WTC11 (cell line): ENCODE results near the gene SMC5. TPM values are rescaled to one million over a fixed set of nuclear protein-coding genes. Genes with fewer than 3 reads are reported as not detected.

Experiments
- ATAC-seq: fragments of 200-7000 bp; cut with Tn5 transposase; 2 replicates; pipeline ENCODE4 v1.10.0; 2021; ENCODE audit warnings: mild to moderate bottlenecking, moderate library complexity
- CTCF ChIA-PET: fragments of 300-600 bp; sonication (Branson Sonifier 250); formaldehyde crosslinking; loops from one replicate; lab custom pipeline; 2021; ENCODE audit warnings: antibody characterized with exemption; lab: Charles Lee
- POLR2A ChIA-PET: fragments of 350-600 bp; sonication (Branson Sonifier 250); formaldehyde crosslinking; loops from one replicate; lab custom pipeline; 2021; ENCODE audit warnings: antibody characterized with exemption; lab: Charles Lee
- DNase-seq: peaks from one replicate; pipeline ENCODE4 v3.0.0; 2021; ENCODE audit warnings: low spot score
- H3K27ac Mint-ChIP-seq: 2 replicates; pipeline ENCODE4 v1.8.0; 2021; ENCODE audit warnings: mixed read lengths
- H3K27me3 Mint-ChIP-seq: 2 replicates; pipeline ENCODE4 v1.8.0; 2021; ENCODE audit warnings: low read depth, mild to moderate bottlenecking, moderate library complexity, mixed read lengths
- H3K36me3 Mint-ChIP-seq: 2 replicates; pipeline ENCODE4 v1.8.0; 2021; ENCODE audit warnings: mixed read lengths
- H3K4me1 Mint-ChIP-seq: 2 replicates; pipeline ENCODE4 v1.8.0; 2022; ENCODE audit warnings: mixed read lengths
- H3K4me3 Mint-ChIP-seq: 2 replicates; pipeline ENCODE4 v1.8.0; 2021; ENCODE audit warnings: mild to moderate bottlenecking, moderate library complexity, mixed read lengths
- H3K9me3 Mint-ChIP-seq: 2 replicates; pipeline ENCODE4 v1.8.0; 2021; ENCODE audit warnings: mixed read lengths
- ATF1 ChIP-seq: sonication (generic); formaldehyde crosslinking; IDR thresholded peaks from 2 replicates; pipeline ENCODE4 v1.8.1; 2023; ENCODE audit warnings: mild to moderate bottlenecking, moderate library complexity, missing genetic modification reagents
- CREB1 ChIP-seq: sonication (generic); formaldehyde crosslinking; IDR thresholded peaks from 2 replicates; pipeline ENCODE4 v1.8.0; 2023; ENCODE audit warnings: mild to moderate bottlenecking, missing genetic modification reagents
- GABPB1 ChIP-seq: sonication (generic); formaldehyde crosslinking; IDR thresholded peaks from 2 replicates; pipeline ENCODE4 v1.8.1; 2023; ENCODE audit warnings: mild to moderate bottlenecking, missing genetic modification reagents
- HMGA2 ChIP-seq: fragments of 250-450 bp; sonication (Bioruptor Pico); IDR thresholded peaks from 2 replicates; pipeline ENCODE4 v1.4.0; 2021; ENCODE audit warnings: mild to moderate bottlenecking, moderate library complexity
- KAT7 ChIP-seq: sonication (generic); formaldehyde crosslinking; IDR thresholded peaks from 2 replicates; pipeline ENCODE4 v1.8.1; 2023; ENCODE audit warnings: missing genetic modification reagents, mild to moderate bottlenecking, borderline replicate concordance
- MYBL2 ChIP-seq: sonication (generic); formaldehyde crosslinking; IDR thresholded peaks from 2 replicates; pipeline ENCODE4 v1.8.1; 2023; ENCODE audit warnings: mild to moderate bottlenecking, moderate library complexity, missing genetic modification reagents
- RELA ChIP-seq: sonication (generic); formaldehyde crosslinking; IDR thresholded peaks from 2 replicates; pipeline ENCODE4 v1.8.1; 2022; ENCODE audit warnings: missing genetic modification reagents, mild to moderate bottlenecking, borderline replicate concordance
- TCF7 ChIP-seq: sonication (generic); formaldehyde crosslinking; IDR thresholded peaks from 2 replicates; pipeline ENCODE4 v1.8.0; 2022; ENCODE audit warnings: mild to moderate bottlenecking, low read depth, missing genetic modification reagents, moderate library complexity
- ZNF121 ChIP-seq: sonication (generic); formaldehyde crosslinking; IDR thresholded peaks from 2 replicates; pipeline ENCODE4 v1.8.0; 2023; ENCODE audit warnings: missing genetic modification reagents
- ZNF263 ChIP-seq: sonication (generic); formaldehyde crosslinking; IDR thresholded peaks from 2 replicates; pipeline ENCODE4 v1.8.1; 2022; ENCODE audit warnings: low read depth, mild to moderate bottlenecking, moderate library complexity, missing genetic modification reagents
- ZNF416 ChIP-seq: fragments of 250-450 bp; sonication (Bioruptor Pico); IDR thresholded peaks from 2 replicates; pipeline ENCODE4 v1.9.0; 2021; ENCODE audit warnings: mild to moderate bottlenecking, inconsistent platforms
- total RNA-seq: library from RNA; stranded (reverse); gene quantifications from 3 replicates; pipeline ENCODE4 v1.2.3, GENCODE V29; 2021
- TF ChIP-seq, protein P1 (sequence below): sonication (generic); formaldehyde crosslinking; conservative IDR thresholded peaks from 2 replicates; pipeline ENCODE4 v1.8.1; 2023; ENCODE audit warnings: mild to moderate bottlenecking, low read depth, missing genetic modification reagents, moderate library complexity
- TF ChIP-seq, protein P2 (sequence below): sonication (generic); formaldehyde crosslinking; IDR thresholded peaks from 2 replicates; pipeline ENCODE4 v1.8.1; 2023; ENCODE audit warnings: mild to moderate bottlenecking, moderate library complexity, missing genetic modification reagents
- TF ChIP-seq, protein P3 (sequence below): sonication (generic); formaldehyde crosslinking; IDR thresholded peaks from 2 replicates; pipeline ENCODE4 v1.8.1; 2023; ENCODE audit warnings: mild to moderate bottlenecking, missing genetic modification reagents
- TF ChIP-seq, protein P4 (sequence below): sonication (generic); formaldehyde crosslinking; IDR thresholded peaks from 2 replicates; pipeline ENCODE4 v1.8.1; 2022; ENCODE audit warnings: low read depth, mild to moderate bottlenecking, moderate library complexity, missing genetic modification reagents, borderline replicate concordance
- TF ChIP-seq, protein P5 (sequence below): sonication (generic); formaldehyde crosslinking; IDR thresholded peaks from 2 replicates; pipeline ENCODE4 v1.8.0; 2022; ENCODE audit warnings: mild to moderate bottlenecking, missing genetic modification reagents
- TF ChIP-seq, protein P6 (sequence below): sonication (generic); formaldehyde crosslinking; IDR thresholded peaks from 2 replicates; pipeline ENCODE4 v1.8.1; 2022; ENCODE audit warnings: missing genetic modification reagents, borderline replicate concordance
- TF ChIP-seq, protein P7 (sequence below): sonication (generic); formaldehyde crosslinking; IDR thresholded peaks from 2 replicates; pipeline ENCODE4 v1.8.0; 2023; ENCODE audit warnings: mild to moderate bottlenecking, missing genetic modification reagents
- TF ChIP-seq, protein P8 (sequence below): sonication (generic); formaldehyde crosslinking; IDR thresholded peaks from 2 replicates; pipeline ENCODE4 v1.8.0; 2022; ENCODE audit warnings: mild to moderate bottlenecking, missing genetic modification reagents

SMC5 gene
- total RNA-seq, 1 experiment from 2014 or later = 20.2 TPM

DNA sequence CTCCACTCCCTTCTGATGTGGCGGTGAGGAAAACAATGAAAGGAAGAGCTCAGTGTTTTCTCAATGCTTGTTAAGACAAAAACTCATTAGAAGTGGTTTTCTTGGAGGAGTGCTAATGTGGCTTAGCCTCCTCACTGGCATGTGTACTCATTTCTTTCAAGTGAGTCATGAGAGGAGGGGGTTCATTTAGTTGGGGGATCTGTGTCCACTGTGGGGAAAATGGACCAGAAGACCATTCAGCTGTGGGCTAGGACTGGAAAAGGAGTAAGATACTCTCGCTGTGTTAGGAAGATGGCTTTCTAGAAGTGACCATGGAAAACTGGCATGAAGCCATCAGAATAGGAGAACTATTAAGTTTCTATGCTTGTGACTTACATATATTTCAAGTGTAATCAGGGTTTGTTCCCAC lies 132.2 kb downstream of the SMC5 start (continued):
- TF ChIP-seq, protein P1, sequence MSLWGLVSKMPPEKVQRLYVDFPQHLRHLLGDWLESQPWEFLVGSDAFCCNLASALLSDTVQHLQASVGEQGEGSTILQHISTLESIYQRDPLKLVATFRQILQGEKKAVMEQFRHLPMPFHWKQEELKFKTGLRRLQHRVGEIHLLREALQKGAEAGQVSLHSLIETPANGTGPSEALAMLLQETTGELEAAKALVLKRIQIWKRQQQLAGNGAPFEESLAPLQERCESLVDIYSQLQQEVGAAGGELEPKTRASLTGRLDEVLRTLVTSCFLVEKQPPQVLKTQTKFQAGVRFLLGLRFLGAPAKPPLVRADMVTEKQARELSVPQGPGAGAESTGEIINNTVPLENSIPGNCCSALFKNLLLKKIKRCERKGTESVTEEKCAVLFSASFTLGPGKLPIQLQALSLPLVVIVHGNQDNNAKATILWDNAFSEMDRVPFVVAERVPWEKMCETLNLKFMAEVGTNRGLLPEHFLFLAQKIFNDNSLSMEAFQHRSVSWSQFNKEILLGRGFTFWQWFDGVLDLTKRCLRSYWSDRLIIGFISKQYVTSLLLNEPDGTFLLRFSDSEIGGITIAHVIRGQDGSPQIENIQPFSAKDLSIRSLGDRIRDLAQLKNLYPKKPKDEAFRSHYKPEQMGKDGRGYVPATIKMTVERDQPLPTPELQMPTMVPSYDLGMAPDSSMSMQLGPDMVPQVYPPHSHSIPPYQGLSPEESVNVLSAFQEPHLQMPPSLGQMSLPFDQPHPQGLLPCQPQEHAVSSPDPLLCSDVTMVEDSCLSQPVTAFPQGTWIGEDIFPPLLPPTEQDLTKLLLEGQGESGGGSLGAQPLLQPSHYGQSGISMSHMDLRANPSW = no peak
- TF ChIP-seq, protein P2, sequence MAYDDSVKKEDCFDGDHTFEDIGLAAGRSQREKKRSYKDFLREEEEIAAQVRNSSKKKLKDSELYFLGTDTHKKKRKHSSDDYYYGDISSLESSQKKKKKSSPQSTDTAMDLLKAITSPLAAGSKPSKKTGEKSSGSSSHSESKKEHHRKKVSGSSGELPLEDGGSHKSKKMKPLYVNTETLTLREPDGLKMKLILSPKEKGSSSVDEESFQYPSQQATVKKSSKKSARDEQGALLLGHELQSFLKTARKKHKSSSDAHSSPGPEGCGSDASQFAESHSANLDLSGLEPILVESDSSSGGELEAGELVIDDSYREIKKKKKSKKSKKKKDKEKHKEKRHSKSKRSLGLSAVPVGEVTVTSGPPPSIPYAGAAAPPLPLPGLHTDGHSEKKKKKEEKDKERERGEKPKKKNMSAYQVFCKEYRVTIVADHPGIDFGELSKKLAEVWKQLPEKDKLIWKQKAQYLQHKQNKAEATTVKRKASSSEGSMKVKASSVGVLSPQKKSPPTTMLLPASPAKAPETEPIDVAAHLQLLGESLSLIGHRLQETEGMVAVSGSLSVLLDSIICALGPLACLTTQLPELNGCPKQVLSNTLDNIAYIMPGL = no peak
- TF ChIP-seq MYBL2 (CRISPR knock-in tag) (no peak), ZNF263 (CRISPR knock-in tag) (no peak), RELA (no peak), HMGA2 (CRISPR knock-in tag) (no peak), KAT7 (CRISPR knock-in tag) (no peak)
- TF ChIP-seq, protein P3, sequence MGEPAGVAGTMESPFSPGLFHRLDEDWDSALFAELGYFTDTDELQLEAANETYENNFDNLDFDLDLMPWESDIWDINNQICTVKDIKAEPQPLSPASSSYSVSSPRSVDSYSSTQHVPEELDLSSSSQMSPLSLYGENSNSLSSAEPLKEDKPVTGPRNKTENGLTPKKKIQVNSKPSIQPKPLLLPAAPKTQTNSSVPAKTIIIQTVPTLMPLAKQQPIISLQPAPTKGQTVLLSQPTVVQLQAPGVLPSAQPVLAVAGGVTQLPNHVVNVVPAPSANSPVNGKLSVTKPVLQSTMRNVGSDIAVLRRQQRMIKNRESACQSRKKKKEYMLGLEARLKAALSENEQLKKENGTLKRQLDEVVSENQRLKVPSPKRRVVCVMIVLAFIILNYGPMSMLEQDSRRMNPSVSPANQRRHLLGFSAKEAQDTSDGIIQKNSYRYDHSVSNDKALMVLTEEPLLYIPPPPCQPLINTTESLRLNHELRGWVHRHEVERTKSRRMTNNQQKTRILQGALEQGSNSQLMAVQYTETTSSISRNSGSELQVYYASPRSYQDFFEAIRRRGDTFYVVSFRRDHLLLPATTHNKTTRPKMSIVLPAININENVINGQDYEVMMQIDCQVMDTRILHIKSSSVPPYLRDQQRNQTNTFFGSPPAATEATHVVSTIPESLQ (CRISPR knock-in tag) = no peak
- TF ChIP-seq, protein P4, sequence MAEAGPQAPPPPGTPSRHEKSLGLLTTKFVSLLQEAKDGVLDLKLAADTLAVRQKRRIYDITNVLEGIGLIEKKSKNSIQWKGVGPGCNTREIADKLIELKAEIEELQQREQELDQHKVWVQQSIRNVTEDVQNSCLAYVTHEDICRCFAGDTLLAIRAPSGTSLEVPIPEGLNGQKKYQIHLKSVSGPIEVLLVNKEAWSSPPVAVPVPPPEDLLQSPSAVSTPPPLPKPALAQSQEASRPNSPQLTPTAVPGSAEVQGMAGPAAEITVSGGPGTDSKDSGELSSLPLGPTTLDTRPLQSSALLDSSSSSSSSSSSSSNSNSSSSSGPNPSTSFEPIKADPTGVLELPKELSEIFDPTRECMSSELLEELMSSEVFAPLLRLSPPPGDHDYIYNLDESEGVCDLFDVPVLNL (CRISPR knock-in tag) = no peak
- TF ChIP-seq, all 79 proteins: peak for 0

DNA sequence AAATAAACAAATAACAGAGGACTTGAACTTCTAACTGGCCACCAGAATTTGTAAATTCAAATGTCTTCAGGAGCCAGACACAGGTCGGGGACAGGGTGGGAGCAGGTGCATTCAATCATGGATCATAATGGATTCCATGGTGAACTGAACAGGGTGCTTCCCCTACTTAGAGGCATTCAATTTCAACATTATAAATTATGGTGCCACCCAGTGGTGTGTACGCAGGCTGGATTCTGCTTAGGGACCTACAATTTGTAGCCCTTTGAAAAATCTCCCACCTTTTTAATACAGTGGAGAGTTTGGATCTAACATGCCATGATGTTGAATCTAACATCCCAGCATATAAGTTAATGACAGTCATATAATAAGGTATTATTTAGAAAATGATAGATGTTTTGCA lies 133.4 kb downstream of the SMC5 start:
- no peak for DNase-seq
- Mint-ChIP-seq H3K36me3 (no peaks in the 10 kb centered on the region), H3K4me1 (peaks cover 6% of the 10 kb centered on the region), H3K27me3 (no peaks in the 10 kb centered on the region; the same call in 1 of the 2 replicates), H3K9me3 (no peaks in the 10 kb centered on the region), H3K27ac (no peak overlapping the region), H3K4me3 (no peak overlapping the region)
- TF ChIP-seq, protein P5, sequence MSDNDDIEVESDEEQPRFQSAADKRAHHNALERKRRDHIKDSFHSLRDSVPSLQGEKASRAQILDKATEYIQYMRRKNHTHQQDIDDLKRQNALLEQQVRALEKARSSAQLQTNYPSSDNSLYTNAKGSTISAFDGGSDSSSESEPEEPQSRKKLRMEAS = no peak
- TF ChIP-seq ZNF121 (CRISPR knock-in tag) = no peak
- no peak for TF ChIP-seq HMGA2 (CRISPR knock-in tag)
- no peak for TF ChIP-seq TCF7 (CRISPR knock-in tag)
- no peak for TF ChIP-seq CREB1
- TF ChIP-seq, protein P6, sequence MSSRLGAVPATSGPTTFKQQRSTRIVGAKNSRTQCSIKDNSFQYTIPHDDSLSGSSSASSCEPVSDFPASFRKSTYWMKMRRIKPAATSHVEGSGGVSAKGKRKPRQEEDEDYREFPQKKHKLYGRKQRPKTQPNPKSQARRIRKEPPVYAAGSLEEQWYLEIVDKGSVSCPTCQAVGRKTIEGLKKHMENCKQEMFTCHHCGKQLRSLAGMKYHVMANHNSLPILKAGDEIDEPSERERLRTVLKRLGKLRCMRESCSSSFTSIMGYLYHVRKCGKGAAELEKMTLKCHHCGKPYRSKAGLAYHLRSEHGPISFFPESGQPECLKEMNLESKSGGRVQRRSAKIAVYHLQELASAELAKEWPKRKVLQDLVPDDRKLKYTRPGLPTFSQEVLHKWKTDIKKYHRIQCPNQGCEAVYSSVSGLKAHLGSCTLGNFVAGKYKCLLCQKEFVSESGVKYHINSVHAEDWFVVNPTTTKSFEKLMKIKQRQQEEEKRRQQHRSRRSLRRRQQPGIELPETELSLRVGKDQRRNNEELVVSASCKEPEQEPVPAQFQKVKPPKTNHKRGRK (CRISPR knock-in tag) = no peak
- no peak for TF ChIP-seq GABPB1 (CRISPR knock-in tag)
- no peak for TF ChIP-seq ZNF416 (CRISPR knock-in tag)
- TF ChIP-seq, protein P7, sequence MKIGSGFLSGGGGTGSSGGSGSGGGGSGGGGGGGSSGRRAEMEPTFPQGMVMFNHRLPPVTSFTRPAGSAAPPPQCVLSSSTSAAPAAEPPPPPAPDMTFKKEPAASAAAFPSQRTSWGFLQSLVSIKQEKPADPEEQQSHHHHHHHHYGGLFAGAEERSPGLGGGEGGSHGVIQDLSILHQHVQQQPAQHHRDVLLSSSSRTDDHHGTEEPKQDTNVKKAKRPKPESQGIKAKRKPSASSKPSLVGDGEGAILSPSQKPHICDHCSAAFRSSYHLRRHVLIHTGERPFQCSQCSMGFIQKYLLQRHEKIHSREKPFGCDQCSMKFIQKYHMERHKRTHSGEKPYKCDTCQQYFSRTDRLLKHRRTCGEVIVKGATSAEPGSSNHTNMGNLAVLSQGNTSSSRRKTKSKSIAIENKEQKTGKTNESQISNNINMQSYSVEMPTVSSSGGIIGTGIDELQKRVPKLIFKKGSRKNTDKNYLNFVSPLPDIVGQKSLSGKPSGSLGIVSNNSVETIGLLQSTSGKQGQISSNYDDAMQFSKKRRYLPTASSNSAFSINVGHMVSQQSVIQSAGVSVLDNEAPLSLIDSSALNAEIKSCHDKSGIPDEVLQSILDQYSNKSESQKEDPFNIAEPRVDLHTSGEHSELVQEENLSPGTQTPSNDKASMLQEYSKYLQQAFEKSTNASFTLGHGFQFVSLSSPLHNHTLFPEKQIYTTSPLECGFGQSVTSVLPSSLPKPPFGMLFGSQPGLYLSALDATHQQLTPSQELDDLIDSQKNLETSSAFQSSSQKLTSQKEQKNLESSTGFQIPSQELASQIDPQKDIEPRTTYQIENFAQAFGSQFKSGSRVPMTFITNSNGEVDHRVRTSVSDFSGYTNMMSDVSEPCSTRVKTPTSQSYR (CRISPR knock-in tag) = no peak
- TF ChIP-seq ATF1 = no peak
- TF ChIP-seq, protein P8, sequence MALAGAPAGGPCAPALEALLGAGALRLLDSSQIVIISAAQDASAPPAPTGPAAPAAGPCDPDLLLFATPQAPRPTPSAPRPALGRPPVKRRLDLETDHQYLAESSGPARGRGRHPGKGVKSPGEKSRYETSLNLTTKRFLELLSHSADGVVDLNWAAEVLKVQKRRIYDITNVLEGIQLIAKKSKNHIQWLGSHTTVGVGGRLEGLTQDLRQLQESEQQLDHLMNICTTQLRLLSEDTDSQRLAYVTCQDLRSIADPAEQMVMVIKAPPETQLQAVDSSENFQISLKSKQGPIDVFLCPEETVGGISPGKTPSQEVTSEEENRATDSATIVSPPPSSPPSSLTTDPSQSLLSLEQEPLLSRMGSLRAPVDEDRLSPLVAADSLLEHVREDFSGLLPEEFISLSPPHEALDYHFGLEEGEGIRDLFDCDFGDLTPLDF (CRISPR knock-in tag) = no peak
- ChIA-PET POLR2A (no interaction called here), CTCF (no interaction called here)
- ATAC-seq = no peak
